Vagina (tissue), 2 donors: ENCODE results near the gene NHERF1. TPM values are rescaled to one million over a fixed set of nuclear protein-coding genes. Genes with fewer than 3 reads are reported as not detected.

ENCODE experiments used
- DNase-seq, 2 donors: peaks; one replicate each; pipeline ENCODE4 v3.0.0-alpha.2; 2017; ENCODE audit errors: extremely low spot score in 2 of 2
- H3K27ac ChIP-seq: fragments of 200-600 bp; sonication (generic); one replicate; pipeline ENCODE4 v1.5.1; 2019
- H3K27me3 ChIP-seq: fragments of 200-600 bp; sonication (generic); one replicate; pipeline ENCODE4 v1.5.1; 2019
- H3K36me3 ChIP-seq, 2 donors: fragments of 200-600 bp; sonication (generic); one replicate each; pipeline ENCODE4 v1.5.1; 2017 to 2019
- H3K4me1 ChIP-seq: fragments of 200-600 bp; sonication (generic); one replicate; pipeline ENCODE4 v1.5.1; 2019
- H3K4me3 ChIP-seq, 2 donors: fragments of 200-600 bp; sonication (generic); 1 replicate in 1 of 2; 2 replicates in 1 of 2; pipeline ENCODE4 v1.5.1; 2016 to 2019
- H3K9me3 ChIP-seq: fragments of 200-600 bp; sonication (generic); one replicate; pipeline ENCODE4 v1.5.1; 2019
- POLR2A ChIP-seq, 2 donors: fragments of 450-650 bp; IDR thresholded peaks; one replicate each; pipeline ENCODE4 v1.6.1; 2017; ENCODE audit warnings: antibody characterized with exemption in 2 of 2, mild to moderate bottlenecking in 2 of 2, moderate library complexity in 2 of 2
- POLR2AphosphoS5 ChIP-seq, 2 donors: sonication (generic); formaldehyde crosslinking; IDR thresholded peaks; one replicate each; pipeline ENCODE4 v1.9.0; 2017; ENCODE audit warnings: antibody characterized with exemption in 2 of 2, mild to moderate bottlenecking in 2 of 2, low read depth in 1 of 2; ENCODE audit not compliant: insufficient read depth in 1 of 2
- intact Hi-C: fragments of 100-400 bp; cut with DNase I; formaldehyde crosslinking; loops from one replicate; pipeline ENCODE4 v1.15.1; 2023
- total RNA-seq: library from RNA; depleted of rRNA; stranded (reverse); fragments of >200 nt; gene quantifications from one replicate; pipeline ENCODE4 v1.2.3, GENCODE V29; 2016
- TF ChIP-seq, protein P1 (sequence below), 3 experiments: fragments of 450-650 bp in 2 of 3; fragments of 200-600 bp in 1 of 3; sonication (generic) in 1 of 3; IDR thresholded peaks; one replicate each; pipeline ENCODE4 v1.5.1; 2017 to 2019; ENCODE audit warnings: antibody characterized with exemption in 3 of 3, mild to moderate bottlenecking in 2 of 3, moderate library complexity in 2 of 3

NHERF1 gene
- total RNA-seq, 1 donor from 2014 or later, result 57.2 TPM

- H3K9me3 ChIP-seq, result no peaks in the 10 kb centered on the region
- H3K4me1 ChIP-seq, result peaks cover 25% of the 10 kb centered on the region
- peak in 1 of 2 donors; percentile 93 for DNase-seq
- no peak for TF ChIP-seq POLR2A (IDR thresholded peaks at IDR 0.05)
- peak; percentile 77 for TF ChIP-seq POLR2AphosphoS5 (IDR thresholded peaks at IDR 0.05; ENCODE audit: insufficient read depth in 1 of 2, low read depth in 1 of 2)
- TF ChIP-seq, protein P1, sequence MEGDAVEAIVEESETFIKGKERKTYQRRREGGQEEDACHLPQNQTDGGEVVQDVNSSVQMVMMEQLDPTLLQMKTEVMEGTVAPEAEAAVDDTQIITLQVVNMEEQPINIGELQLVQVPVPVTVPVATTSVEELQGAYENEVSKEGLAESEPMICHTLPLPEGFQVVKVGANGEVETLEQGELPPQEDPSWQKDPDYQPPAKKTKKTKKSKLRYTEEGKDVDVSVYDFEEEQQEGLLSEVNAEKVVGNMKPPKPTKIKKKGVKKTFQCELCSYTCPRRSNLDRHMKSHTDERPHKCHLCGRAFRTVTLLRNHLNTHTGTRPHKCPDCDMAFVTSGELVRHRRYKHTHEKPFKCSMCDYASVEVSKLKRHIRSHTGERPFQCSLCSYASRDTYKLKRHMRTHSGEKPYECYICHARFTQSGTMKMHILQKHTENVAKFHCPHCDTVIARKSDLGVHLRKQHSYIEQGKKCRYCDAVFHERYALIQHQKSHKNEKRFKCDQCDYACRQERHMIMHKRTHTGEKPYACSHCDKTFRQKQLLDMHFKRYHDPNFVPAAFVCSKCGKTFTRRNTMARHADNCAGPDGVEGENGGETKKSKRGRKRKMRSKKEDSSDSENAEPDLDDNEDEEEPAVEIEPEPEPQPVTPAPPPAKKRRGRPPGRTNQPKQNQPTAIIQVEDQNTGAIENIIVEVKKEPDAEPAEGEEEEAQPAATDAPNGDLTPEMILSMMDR (IDR thresholded peaks at IDR 0.05), result peak in 1 of 3 experiments; percentile 21
- peak within 1 kb of the TSS; percentile 71 to 86 for H3K4me3 ChIP-seq
- no peaks in the 10 kb centered on the region for H3K27me3 ChIP-seq
- H3K27ac ChIP-seq, result peak within 1 kb of the TSS; percentile 54
- intact Hi-C loops, result no loop called here
- H3K36me3 ChIP-seq, result peaks cover 0 to 23% of the 10 kb centered on the region in 2 donors
Measured at GRCh38 chr17:74776044-74776962, 27.9 kb downstream of the NHERF1 start, which contains the start of gene NAT9. Gene NAT9 (minus strand): TSS chr17:74776345. CDS start chr17:74775698, 647 bp downstream.

- H3K27ac ChIP-seq, result no peak overlapping the region
- peak overlapping the region; percentile 71 to 86 for H3K4me3 ChIP-seq
- no peak for DNase-seq
- intact Hi-C loops, result no loop called here
- H3K27me3 ChIP-seq, result no peaks in the 10 kb centered on the region
- peaks cover 25% of the 10 kb centered on the region for H3K4me1 ChIP-seq
- peaks cover 0 to 16% of the 10 kb centered on the region in 2 donors for H3K36me3 ChIP-seq
- H3K9me3 ChIP-seq, result no peaks in the 10 kb centered on the region
- TF ChIP-seq, protein P1 (IDR thresholded peaks at IDR 0.05), result no peak
- TF ChIP-seq POLR2AphosphoS5 (IDR thresholded peaks at IDR 0.05; ENCODE audit: insufficient read depth in 1 of 2, low read depth in 1 of 2) (no peak), POLR2A (IDR thresholded peaks at IDR 0.05) (no peak)
Measured at GRCh38 chr17:74776990-74777389, 28.6 kb downstream of the NHERF1 start.

DNA sequence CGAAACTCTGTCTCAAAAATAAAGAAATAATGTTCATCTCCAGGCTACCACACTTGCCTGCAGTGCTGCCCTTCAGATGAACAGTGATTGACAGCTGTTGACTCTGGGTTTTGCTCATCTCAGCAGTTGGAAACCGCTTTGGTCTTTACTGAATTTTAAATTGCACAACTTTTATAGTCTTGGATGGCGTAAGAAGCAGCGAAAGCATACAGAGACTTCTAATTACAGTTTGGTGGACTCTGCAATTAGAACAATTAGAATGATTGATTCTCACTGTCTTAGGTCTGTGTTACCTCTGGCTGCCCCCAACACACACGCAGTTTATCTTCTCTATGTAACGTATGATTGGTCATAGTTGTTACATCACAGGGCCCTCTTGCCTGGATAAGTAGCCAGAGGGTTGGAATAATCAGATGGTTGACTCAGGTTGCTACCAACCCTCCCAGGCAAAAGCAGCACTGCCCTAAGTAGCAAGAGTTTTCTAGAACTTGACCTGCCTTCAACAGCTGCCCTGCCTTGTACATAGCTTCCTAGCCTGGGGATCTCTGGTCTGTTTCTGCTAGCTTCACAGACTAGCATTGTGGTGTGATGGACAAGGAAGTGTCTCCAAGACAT lies 29.6 kb downstream of the NHERF1 start:
- no peaks in the 10 kb centered on the region for H3K9me3 ChIP-seq
- peaks cover 0 to 6% of the 10 kb centered on the region in 2 donors for H3K36me3 ChIP-seq
- no peak for DNase-seq
- peaks cover 25% of the 10 kb centered on the region for H3K4me1 ChIP-seq
- H3K27me3 ChIP-seq, result no peaks in the 10 kb centered on the region
- H3K27ac ChIP-seq, result no peak overlapping the region
- intact Hi-C loops, result no loop called here
- H3K4me3 ChIP-seq, result no peak overlapping the region
- TF ChIP-seq POLR2AphosphoS5 (IDR thresholded peaks at IDR 0.05; ENCODE audit: insufficient read depth in 1 of 2, low read depth in 1 of 2) (no peak), POLR2A (IDR thresholded peaks at IDR 0.05) (no peak)
- TF ChIP-seq, protein P1 (IDR thresholded peaks at IDR 0.05), result no peak

DNA sequence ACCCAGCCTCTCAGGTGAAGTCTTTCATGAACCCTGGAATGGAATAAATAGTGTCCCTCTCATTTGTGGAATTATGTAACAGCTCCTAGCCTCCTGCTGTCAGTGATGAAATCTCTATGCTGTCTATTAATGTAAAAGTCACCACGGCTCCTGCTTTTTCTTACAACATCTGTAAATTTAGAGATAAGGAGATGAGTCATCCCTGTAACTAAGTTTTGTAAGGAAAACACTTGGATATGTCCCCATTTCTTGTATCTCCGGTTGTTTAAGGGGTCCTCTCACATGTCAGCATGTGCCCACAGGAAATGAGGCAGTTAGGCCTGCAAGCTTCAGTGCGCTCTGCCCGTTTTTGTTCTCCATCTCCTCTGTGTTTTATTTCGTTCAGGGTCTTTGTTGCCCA lies 30.5 kb downstream of the NHERF1 start:
- TF ChIP-seq POLR2AphosphoS5 (IDR thresholded peaks at IDR 0.05; ENCODE audit: insufficient read depth in 1 of 2, low read depth in 1 of 2) (no peak), POLR2A (IDR thresholded peaks at IDR 0.05) (no peak)
- TF ChIP-seq, protein P1 (IDR thresholded peaks at IDR 0.05), result no peak
- Histone ChIP-seq H3K9me3 (no peaks in the 10 kb centered on the region), H3K4me3 (no peak overlapping the region), H3K36me3 (no peaks in the 10 kb centered on the region), H3K27me3 (no peaks in the 10 kb centered on the region), H3K27ac (no peak overlapping the region), H3K4me1 (peaks cover 25% of the 10 kb centered on the region)
- DNase-seq, result no peak
- intact Hi-C loops, result no loop called here
